A549 (cell line): ENCODE measurements around the gene COL5A1.

Experiments used
- ESRRA ChIP-seq: fragments of 150-350 bp; IDR thresholded peaks from 2 replicates; pipeline ENCODE4 v1.6.1; 2014; ENCODE audit warnings: mild to moderate bottlenecking, low read length, borderline replicate concordance
- JUNB ChIP-seq: fragments of >200 bp; sonication (Bioruptor Twin); formaldehyde crosslinking; IDR thresholded peaks from 2 replicates; pipeline ENCODE4 v1.6.1; 2016
- PHF8 ChIP-seq: fragments of 200-600 bp; sonication (generic); IDR thresholded peaks from 2 replicates; pipeline ENCODE4 v1.6.1; 2016; ENCODE audit warnings: low read depth, mild to moderate bottlenecking, antibody characterized with exemption, moderate library complexity, borderline replicate concordance
- RFX5 ChIP-seq: fragments of 450-650 bp; IDR thresholded peaks from 2 replicates; pipeline ENCODE4 v1.7.1; 2014; ENCODE audit warnings: antibody characterized with exemption, mild to moderate bottlenecking, moderate library complexity
- TF ChIP-seq, protein P1 (sequence below): fragments of >200 bp; sonication (Bioruptor Twin); formaldehyde crosslinking; IDR thresholded peaks from 3 replicates; pipeline ENCODE4 v1.5.1; 2016

DNA sequence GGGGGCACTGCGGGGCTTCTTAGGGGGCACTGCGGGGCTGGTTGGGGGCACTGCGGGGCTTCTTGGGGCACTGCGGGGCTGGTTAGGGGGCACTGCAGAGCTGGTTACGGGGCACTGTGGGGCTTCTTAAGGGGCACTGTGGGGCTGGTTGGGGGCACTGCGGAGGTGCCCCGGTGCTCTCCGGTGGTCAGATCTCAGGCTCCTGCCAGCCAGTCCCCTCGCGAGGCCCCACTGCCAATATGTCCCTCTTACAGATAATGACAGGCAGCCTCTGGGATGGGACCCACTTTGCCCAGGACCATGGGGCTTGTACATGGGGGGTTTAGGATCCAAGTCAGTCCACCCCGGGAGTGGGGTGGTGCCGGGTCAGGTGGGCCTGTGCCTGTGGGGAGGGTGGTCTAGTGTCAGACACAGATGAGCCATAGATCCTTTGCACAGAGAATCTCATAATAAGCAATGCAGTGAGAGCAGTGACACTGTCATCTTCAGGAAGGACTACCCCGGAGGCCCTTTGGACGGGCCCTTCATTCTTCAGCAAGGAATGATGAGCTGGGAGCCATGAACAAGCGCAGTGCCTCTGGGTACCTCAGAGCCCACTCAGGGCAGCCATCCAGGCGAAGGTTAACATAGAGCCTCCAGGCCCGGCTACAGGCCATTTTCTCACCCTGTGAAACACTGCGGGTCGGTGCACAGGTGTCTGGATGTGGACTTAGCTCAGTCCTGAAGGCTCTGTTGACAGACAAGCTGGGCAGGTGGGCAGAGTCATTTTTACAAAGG is 38.2 kb downstream of the COL5A1 start:
- TF ChIP-seq ESRRA (no peak), JUNB (no peak), RFX5 (no peak), PHF8 (no peak)
- TF ChIP-seq, protein P1, sequence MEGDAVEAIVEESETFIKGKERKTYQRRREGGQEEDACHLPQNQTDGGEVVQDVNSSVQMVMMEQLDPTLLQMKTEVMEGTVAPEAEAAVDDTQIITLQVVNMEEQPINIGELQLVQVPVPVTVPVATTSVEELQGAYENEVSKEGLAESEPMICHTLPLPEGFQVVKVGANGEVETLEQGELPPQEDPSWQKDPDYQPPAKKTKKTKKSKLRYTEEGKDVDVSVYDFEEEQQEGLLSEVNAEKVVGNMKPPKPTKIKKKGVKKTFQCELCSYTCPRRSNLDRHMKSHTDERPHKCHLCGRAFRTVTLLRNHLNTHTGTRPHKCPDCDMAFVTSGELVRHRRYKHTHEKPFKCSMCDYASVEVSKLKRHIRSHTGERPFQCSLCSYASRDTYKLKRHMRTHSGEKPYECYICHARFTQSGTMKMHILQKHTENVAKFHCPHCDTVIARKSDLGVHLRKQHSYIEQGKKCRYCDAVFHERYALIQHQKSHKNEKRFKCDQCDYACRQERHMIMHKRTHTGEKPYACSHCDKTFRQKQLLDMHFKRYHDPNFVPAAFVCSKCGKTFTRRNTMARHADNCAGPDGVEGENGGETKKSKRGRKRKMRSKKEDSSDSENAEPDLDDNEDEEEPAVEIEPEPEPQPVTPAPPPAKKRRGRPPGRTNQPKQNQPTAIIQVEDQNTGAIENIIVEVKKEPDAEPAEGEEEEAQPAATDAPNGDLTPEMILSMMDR = no peak
